NCI-H1092 treated with DMSO at 0.1 percent for 48 hours (cell line): ENCODE results near the gene IFRD2.

Experiments
- DNase-seq: peaks from one replicate; lab custom pipeline; 2025; lab: John Stamatoyannopoulos, UW

The IFRD2 gene

GRCh38 chr3:50302095-50303012 lies 10.1 kb upstream of the IFRD2 start:
- DNase-seq, result no peak

DNA sequence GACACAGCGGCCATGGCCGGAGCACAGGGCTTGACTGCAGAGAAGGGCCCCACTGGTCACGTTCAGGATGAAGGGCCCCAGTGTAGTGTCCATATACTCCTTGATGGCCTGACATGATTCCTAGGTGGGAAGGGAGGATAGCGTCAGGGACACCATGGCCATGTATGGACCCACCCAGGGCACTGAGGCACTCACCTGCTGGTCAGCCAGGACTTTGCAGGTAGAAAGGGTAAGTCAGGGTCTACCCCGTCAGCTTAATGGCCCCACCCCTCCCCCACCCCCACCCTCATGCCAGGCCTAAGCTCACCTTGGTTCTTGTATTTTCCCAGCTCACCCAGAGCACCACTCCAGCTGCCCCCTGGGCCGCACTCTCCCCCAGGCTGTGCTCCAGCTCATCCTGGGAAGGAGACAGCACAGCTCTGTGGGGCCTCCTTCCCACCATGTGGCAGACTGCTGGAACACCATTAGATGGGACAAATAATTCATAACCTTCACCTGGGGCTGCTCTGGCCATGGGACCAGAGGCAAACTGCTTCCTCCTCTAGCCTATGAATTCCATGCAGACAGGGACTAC lies 8.5 kb upstream of the IFRD2 start:
- DNase-seq, result no peak

DNA sequence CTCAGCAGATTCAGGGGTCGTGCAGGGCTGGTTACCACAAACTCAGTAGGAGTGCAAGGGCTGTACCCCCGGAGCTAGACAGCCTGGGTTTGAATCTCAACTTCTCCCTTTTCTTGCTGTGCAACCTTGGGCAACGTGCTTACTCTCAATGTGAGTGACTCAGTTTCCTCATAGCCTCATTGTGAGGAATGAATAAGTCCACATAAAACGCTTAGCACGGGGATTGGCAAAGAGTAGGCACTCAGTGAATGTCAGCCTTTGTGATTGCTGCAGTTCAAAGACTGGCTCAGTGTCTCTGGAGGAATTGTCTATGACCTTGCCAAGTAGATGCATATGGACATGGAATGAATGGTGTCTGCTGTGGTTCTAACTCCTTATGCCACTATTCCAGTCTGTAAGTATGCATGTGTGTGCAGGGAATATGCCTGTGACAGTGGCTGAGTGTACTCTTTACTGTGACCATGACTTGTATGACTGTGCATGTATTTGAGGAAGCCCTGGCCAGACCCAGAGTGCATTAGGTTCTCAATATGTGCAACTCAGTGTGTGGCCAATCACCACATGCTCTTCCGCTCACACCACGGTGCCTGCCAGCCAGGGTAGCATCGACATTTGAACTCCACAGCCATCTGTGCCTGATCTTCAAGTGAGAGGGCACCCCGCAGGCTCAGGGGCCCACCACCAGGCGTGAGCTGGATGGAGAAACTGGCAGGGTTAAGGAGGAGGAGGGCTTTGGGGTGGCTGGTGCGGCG lies 7.9 kb upstream of the IFRD2 start:
- DNase-seq, result no peak

GRCh38 chr3:50299638-50299928 lies 7.4 kb upstream of the IFRD2 start:
- no peak for DNase-seq

- DNase-seq, result peak; percentile 95
Observed at GRCh38 chr3:50298836-50299637, 6.8 kb upstream of the IFRD2 start, which contains the start of the genes HYAL3 and NAA80. Gene HYAL3 (minus strand): TSS chr3:50299405. CDS start chr3:50295602, 3,803 bp downstream. Gene NAA80 (minus strand): TSS chr3:50299405. CDS start chr3:50297463, 1,942 bp downstream.

GRCh38 chr3:50297896-50298725 lies 5.9 kb upstream of the IFRD2 start:
- DNase-seq, result no peak

- no peak for DNase-seq
Observed at GRCh38 chr3:50297384-50297775, 5.2 kb upstream of the IFRD2 start.

DNA sequence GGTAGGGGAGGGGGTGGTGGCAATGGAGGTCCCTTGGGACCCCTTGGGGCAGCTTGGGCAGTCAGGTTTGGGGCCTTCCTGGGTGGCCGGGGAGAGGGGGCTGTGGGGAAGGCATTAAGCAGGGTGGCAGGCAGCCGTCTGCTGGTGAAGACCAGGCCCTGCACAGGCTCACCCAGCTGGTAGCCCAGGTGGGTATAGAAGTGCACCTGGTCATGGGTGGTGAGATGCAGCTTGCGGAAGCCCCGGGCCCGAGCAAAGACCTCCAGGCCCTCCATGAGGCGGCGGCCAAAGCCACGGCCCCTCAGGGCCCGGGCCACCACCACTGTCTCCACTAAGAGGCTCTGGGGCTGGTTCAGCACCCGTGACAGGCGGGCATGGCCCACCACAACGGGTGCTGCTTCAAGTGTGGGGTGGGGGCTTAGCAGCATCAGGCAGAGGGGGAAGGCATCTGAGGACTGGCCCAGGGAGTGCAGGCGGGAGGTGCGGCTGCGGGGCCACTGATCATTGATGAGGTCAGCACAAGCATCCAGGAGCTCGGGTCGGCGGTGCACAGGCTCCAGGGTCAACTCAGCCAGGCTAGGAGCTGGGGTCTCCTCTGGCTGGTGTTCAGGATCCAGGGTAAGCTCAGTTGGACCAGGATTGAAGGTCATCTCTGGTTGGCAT lies 4.6 kb upstream of the IFRD2 start:
- DNase-seq, result no peak

GRCh38 chr3:50295553-50296431 lies 3.6 kb upstream of the IFRD2 start:
- no peak for DNase-seq

GRCh38 chr3:50294492-50295403 lies 2.5 kb upstream of the IFRD2 start:
- no peak for DNase-seq

DNA sequence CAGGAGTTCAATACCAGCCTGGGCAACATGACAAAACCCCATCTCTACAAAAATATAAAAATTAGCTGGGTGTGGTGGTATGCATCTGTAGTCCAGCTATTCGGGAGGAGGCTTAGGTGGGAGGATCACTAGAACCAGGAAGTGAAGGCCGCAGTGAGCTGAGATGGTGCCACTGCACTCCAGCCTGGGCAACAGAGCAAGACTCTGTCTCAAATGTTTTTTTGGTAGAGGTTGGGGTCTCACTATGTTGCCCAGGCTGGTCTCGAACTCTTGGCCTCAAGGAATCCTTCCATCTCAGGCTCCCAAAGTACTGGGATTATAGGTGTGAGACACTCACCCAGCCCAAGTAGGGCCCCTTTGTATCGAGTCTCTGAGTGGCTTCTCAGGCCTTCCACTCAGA lies 1.9 kb upstream of the IFRD2 start:
- no peak for DNase-seq

- no peak for DNase-seq
Observed at GRCh38 chr3:50293079-50293801, 1.0 kb upstream of the IFRD2 start.

- DNase-seq, result no peak
Observed at GRCh38 chr3:50290161-50290641, 2.0 kb downstream of the IFRD2 start.

GRCh38 chr3:50289130-50289529 lies 3.1 kb downstream of the IFRD2 start:
- no peak for DNase-seq

DNA sequence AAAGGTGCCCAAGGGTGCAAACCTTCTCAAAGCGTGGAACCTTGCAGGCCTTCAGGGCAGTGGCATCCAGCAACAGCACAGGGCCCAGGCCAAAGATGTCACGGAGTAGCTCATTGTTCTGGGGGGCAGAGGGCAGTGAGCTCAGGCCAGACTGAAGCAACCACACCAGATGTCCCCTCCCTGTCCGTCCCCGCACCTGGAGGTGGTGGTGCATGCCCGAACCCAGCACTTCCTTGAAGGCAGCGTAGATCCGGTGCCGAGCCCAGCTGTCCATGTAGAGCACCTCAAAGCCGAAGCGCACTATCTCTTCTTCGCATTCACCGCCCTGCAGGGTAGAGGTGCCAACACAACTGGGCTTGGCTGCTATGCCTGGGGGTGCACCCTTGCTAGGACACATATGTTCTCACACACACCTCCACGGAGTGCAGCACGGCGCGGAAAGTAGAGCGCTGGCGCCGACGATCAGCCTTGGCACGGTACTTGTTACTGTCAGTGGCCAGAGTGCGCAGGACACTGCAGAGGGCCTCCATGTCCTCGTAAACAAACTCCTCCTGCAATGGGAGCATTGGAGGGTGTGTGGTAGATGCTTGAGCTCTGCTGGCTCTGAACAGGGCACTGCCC lies 3.7 kb downstream of the IFRD2 start:
- DNase-seq, result no peak

DNA sequence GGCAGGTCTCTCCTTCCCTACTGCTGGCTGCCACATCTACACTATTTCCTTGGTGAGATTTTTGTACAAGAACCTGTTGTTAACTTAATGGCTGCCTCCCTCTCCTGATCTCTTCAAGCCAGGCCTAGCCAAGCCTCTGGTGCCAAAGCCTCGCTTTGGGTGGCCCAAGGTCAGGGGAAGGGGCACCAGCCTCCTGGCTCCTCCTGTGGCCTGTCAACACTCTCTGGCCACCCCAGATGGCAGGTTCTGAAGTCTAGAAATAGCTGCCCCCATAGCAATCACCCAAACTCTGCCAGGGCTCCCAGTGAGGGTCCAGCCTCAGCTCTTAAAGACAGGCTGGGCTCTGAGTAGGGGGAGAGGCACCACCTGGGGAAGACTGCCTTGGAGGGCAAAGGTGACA lies 5.0 kb downstream of the IFRD2 start:
- no peak for DNase-seq
